GM23338 (cell line): Measurements from ENCODE around the gene KLRK1. TPM values are rescaled to one million over a fixed set of nuclear protein-coding genes. Genes with fewer than 3 reads are reported as not detected.
A peak's percentile ranks its signal among the peaks of the same experiment; 100 is the strongest.
"Not testable (repeated sequence)": the region's sequence is repeated elsewhere in the genome, so short reads cannot be mapped to it uniquely, and the experiment has no call there.

Experiments
- ATAC-seq: fragments of 200-7000 bp; cut with Tn5 transposase; 3 replicates; pipeline ENCODE4 v1.9.1; 2020
- DNase-seq: peaks from one replicate; pipeline ENCODE4 v3.0.0-alpha.2; 2015; ENCODE audit warnings: low spot score
- H2AFZ ChIP-seq: fragments of 200-600 bp; sonication (generic); 2 replicates; pipeline ENCODE4 v1.8.0; 2016; ENCODE audit warnings: antibody characterized with exemption, mild to moderate bottlenecking, moderate library complexity
- H3F3A ChIP-seq: fragments of 200-600 bp; sonication (generic); replicated peaks from 2 replicates; pipeline ENCODE4 v1.8.0; 2017; ENCODE audit warnings: antibody characterized with exemption, mixed run types, low read depth
- H3K27ac ChIP-seq: fragments of 200-600 bp; sonication (generic); 2 replicates; pipeline ENCODE4 v1.6.1; 2016; ENCODE audit warnings: low read depth
- H3K27me3 ChIP-seq: fragments of 200-600 bp; sonication (generic); 2 replicates; pipeline ENCODE4 v1.8.0; 2016; ENCODE audit warnings: mild to moderate bottlenecking, mixed run types, moderate library complexity; ENCODE audit not compliant: insufficient read depth
- H3K36me3 ChIP-seq: fragments of 200-600 bp; sonication (generic); 2 replicates; pipeline ENCODE4 v1.8.0; 2016; ENCODE audit warnings: mild to moderate bottlenecking; ENCODE audit not compliant: insufficient read depth
- H3K4me1 ChIP-seq: fragments of 200-600 bp; sonication (generic); 2 replicates; pipeline ENCODE4 v1.8.0; 2016; ENCODE audit warnings: mild to moderate bottlenecking, moderate library complexity; ENCODE audit not compliant: insufficient read depth
- H3K4me2 ChIP-seq: fragments of 200-600 bp; sonication (generic); 2 replicates; pipeline ENCODE4 v1.7.1; 2017; ENCODE audit warnings: mixed run types
- H3K4me3 ChIP-seq: fragments of 200-600 bp; sonication (generic); 2 replicates; pipeline ENCODE4 v1.6.1; 2016; ENCODE audit warnings: mixed run types
- H3K79me2 ChIP-seq: fragments of 200-600 bp; sonication (generic); replicated peaks from 2 replicates; pipeline ENCODE4 v1.8.0; 2017; ENCODE audit warnings: mild to moderate bottlenecking; ENCODE audit not compliant: insufficient read depth
- H3K9me2 ChIP-seq: fragments of 200-600 bp; sonication (generic); 2 replicates; pipeline ENCODE4 v1.8.0; 2017; ENCODE audit not compliant: insufficient read depth
- H4K20me1 ChIP-seq: fragments of 200-600 bp; sonication (generic); replicated peaks from 2 replicates; pipeline ENCODE4 v1.8.0; 2017; ENCODE audit warnings: mild to moderate bottlenecking; ENCODE audit not compliant: insufficient read depth
- H3K27ac Mint-ChIP-seq: 2 replicates; pipeline ENCODE4 v1.8.0; 2020; ENCODE audit warnings: inconsistent platforms, mild to moderate bottlenecking, moderate library complexity, mixed read lengths
- H3K27me3 Mint-ChIP-seq: 3 replicates; pipeline ENCODE4 v1.8.0; 2022; ENCODE audit warnings: low read depth, mild to moderate bottlenecking, moderate library complexity, mixed read lengths, inconsistent platforms; ENCODE audit not compliant: insufficient read depth, poor library complexity
- H3K36me3 Mint-ChIP-seq: 3 replicates; pipeline ENCODE4 v1.8.0; 2021; ENCODE audit warnings: low read depth, mild to moderate bottlenecking, inconsistent platforms, moderate library complexity, mixed read lengths
- H3K4me1 Mint-ChIP-seq: 3 replicates; pipeline ENCODE4 v1.8.0; 2020; ENCODE audit warnings: mild to moderate bottlenecking, inconsistent platforms, mixed read lengths
- H3K4me3 Mint-ChIP-seq: 3 replicates; pipeline ENCODE4 v1.8.0; 2021; ENCODE audit warnings: moderate library complexity, mild to moderate bottlenecking, inconsistent platforms, mixed read lengths
- H3K9me3 Mint-ChIP-seq: 3 replicates; pipeline ENCODE4 v1.8.0; 2020; ENCODE audit warnings: moderate library complexity, mild to moderate bottlenecking, inconsistent platforms, mixed read lengths
- CREB1 ChIP-seq: fragments of 250-450 bp; sonication (Bioruptor Pico); IDR thresholded peaks from 2 replicates; pipeline ENCODE4 v1.5.0; 2020; ENCODE audit warnings: low read depth, mild to moderate bottlenecking, moderate library complexity
- STAT1 ChIP-seq: IDR thresholded peaks from one replicate; pipeline ENCODE4 v1.6.1; 2016; ENCODE audit warnings: antibody characterized with exemption; ENCODE audit not compliant: unreplicated experiment
- long read RNA-seq: library from polyadenylated mRNA; unstranded; transcript quantifications from one replicate; pipeline ENCODE4 v2.0.0, GENCODE V29; 2020; ENCODE audit not compliant: unreplicated experiment
- polyA plus RNA-seq: library from polyadenylated mRNA; unstranded; fragments of >200 nt; fragmentation: Nextera tagmentation; extraction: Ambion mirVana; gene quantifications from 2 replicates; pipeline ENCODE4 v1.2.1, GENCODE V29; 2016
- total RNA-seq: library from RNA; depleted of rRNA; stranded (reverse); fragments of >200 nt; shearing (Covaris generic); gene quantifications from 2 replicates; pipeline ENCODE4 v1.2.3, GENCODE V29; 2014; rRNA removed
- TF ChIP-seq, protein P1 (sequence below): fragments of 250-450 bp; sonication (Bioruptor Pico); IDR thresholded peaks from 2 replicates; pipeline ENCODE4 v1.5.0; 2020; ENCODE audit warnings: mild to moderate bottlenecking, moderate library complexity
- TF ChIP-seq, protein P2 (sequence below), 2 experiments: fragments of 200-600 bp in 1 of 2; sonication (generic) in 1 of 2; conservative IDR thresholded peaks; 2 replicates each; pipeline versions ENCODE4 v1.5.1 to v1.6.1; 2016 to 2017; ENCODE audit warnings: antibody characterized with exemption in 2 of 2, low read depth in 2 of 2, mild to moderate bottlenecking in 2 of 2, moderate library complexity in 1 of 2
- TF ChIP-seq, protein P3 (sequence below): IDR thresholded peaks from one replicate; pipeline ENCODE4 v1.6.1; 2018; ENCODE audit warnings: antibody characterized with exemption; ENCODE audit not compliant: unreplicated experiment

The KLRK1 gene
- total RNA-seq (not detected in 2 replicates), polyA plus RNA-seq (not detected in 2 replicates)
- long read RNA-seq: 0 reads

DNA sequence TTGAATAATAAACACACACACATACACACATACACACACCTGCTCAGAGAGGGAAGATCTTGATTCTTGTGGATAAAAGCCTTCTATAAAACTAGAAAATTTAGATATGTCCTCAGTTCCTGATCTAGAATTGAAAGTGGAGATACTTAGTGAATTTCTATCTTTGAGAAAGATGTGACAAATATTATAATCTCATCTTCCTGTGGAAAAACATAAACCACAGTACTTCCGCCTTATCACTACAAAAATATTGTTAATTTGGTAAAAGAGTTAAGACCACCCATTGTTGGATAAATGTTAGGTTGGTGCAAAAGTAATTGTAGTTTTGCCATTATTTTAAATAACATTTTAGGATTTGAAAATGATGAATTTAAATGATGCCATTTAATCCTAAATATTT, at the start of gene KLRK1:
TSS of gene KLRK1 (minus strand) at position 138 of the 400 bp plus-strand sequence. CDS start 1,231 bp downstream, outside the sequence.
- ATAC-seq (no peak), DNase-seq (no peak)
- Histone ChIP-seq H3K9me2 (no peaks in the 10 kb centered on the region), H2AFZ (no peak within 1 kb of the TSS), H3K4me3 (no peak within 1 kb of the TSS), H3K4me2 (no peak within 1 kb of the TSS), H3K27ac (no peak within 1 kb of the TSS), H3F3A (no peaks in the 10 kb centered on the region), H3K27me3 (no peaks in the 10 kb centered on the region), H4K20me1 (no peaks in the 10 kb centered on the region), H3K79me2 (no peaks in the 10 kb centered on the region), H3K4me1 (no peaks in the 10 kb centered on the region), H3K36me3 (no peaks in the 10 kb centered on the region)
- Mint-ChIP-seq H3K27me3 (no peaks in the 10 kb centered on the region), H3K9me3 (no peaks in the 10 kb centered on the region; the same call in 2 of the 3 replicates), H3K27ac (no peak within 1 kb of the TSS), H3K4me1 (no peaks in the 10 kb centered on the region), H3K36me3 (no peaks in the 10 kb centered on the region), H3K4me3 (no peak within 1 kb of the TSS)
- TF ChIP-seq, protein P1, sequence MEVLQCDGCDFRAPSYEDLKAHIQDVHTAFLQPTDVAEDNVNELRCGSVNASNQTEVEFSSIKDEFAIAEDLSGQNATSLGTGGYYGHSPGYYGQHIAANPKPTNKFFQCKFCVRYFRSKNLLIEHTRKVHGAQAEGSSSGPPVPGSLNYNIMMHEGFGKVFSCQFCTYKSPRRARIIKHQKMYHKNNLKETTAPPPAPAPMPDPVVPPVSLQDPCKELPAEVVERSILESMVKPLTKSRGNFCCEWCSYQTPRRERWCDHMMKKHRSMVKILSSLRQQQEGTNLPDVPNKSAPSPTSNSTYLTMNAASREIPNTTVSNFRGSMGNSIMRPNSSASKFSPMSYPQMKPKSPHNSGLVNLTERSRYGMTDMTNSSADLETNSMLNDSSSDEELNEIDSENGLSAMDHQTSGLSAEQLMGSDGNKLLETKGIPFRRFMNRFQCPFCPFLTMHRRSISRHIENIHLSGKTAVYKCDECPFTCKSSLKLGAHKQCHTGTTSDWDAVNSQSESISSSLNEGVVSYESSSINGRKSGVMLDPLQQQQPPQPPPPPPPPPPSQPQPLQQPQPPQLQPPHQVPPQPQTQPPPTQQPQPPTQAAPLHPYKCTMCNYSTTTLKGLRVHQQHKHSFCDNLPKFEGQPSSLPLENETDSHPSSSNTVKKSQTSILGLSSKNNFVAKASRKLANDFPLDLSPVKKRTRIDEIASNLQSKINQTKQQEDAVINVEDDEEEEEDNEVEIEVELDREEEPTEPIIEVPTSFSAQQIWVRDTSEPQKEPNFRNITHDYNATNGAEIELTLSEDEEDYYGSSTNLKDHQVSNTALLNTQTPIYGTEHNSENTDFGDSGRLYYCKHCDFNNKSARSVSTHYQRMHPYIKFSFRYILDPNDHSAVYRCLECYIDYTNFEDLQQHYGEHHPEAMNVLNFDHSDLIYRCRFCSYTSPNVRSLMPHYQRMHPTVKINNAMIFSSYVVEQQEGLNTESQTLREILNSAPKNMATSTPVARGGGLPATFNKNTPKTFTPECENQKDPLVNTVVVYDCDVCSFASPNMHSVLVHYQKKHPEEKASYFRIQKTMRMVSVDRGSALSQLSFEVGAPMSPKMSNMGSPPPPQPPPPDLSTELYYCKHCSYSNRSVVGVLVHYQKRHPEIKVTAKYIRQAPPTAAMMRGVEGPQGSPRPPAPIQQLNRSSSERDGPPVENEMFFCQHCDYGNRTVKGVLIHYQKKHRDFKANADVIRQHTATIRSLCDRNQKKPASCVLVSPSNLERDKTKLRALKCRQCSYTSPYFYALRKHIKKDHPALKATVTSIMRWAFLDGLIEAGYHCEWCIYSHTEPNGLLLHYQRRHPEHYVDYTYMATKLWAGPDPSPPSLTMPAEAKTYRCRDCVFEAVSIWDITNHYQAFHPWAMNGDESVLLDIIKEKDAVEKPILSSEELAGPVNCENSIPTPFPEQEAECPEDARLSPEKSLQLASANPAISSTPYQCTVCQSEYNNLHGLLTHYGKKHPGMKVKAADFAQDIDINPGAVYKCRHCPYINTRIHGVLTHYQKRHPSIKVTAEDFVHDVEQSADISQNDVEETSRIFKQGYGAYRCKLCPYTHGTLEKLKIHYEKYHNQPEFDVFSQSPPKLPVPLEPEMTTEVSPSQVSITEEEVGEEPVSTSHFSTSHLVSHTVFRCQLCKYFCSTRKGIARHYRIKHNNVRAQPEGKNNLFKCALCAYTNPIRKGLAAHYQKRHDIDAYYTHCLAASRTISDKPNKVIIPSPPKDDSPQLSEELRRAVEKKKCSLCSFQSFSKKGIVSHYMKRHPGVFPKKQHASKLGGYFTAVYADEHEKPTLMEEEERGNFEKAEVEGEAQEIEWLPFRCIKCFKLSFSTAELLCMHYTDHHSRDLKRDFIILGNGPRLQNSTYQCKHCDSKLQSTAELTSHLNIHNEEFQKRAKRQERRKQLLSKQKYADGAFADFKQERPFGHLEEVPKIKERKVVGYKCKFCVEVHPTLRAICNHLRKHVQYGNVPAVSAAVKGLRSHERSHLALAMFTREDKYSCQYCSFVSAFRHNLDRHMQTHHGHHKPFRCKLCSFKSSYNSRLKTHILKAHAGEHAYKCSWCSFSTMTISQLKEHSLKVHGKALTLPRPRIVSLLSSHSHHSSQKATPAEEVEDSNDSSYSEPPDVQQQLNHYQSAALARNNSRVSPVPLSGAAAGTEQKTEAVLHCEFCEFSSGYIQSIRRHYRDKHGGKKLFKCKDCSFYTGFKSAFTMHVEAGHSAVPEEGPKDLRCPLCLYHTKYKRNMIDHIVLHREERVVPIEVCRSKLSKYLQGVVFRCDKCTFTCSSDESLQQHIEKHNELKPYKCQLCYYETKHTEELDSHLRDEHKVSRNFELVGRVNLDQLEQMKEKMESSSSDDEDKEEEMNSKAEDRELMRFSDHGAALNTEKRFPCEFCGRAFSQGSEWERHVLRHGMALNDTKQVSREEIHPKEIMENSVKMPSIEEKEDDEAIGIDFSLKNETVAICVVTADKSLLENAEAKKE (CRISPR knock-in tag): no peak
- TF ChIP-seq, protein P2, sequence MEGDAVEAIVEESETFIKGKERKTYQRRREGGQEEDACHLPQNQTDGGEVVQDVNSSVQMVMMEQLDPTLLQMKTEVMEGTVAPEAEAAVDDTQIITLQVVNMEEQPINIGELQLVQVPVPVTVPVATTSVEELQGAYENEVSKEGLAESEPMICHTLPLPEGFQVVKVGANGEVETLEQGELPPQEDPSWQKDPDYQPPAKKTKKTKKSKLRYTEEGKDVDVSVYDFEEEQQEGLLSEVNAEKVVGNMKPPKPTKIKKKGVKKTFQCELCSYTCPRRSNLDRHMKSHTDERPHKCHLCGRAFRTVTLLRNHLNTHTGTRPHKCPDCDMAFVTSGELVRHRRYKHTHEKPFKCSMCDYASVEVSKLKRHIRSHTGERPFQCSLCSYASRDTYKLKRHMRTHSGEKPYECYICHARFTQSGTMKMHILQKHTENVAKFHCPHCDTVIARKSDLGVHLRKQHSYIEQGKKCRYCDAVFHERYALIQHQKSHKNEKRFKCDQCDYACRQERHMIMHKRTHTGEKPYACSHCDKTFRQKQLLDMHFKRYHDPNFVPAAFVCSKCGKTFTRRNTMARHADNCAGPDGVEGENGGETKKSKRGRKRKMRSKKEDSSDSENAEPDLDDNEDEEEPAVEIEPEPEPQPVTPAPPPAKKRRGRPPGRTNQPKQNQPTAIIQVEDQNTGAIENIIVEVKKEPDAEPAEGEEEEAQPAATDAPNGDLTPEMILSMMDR (conservative IDR thresholded peaks at IDR 0.05; ENCODE audit: low read depth in 2 of 2): no peak
- TF ChIP-seq CREB1 (no peak), STAT1 (no peak)
- TF ChIP-seq, protein P3, sequence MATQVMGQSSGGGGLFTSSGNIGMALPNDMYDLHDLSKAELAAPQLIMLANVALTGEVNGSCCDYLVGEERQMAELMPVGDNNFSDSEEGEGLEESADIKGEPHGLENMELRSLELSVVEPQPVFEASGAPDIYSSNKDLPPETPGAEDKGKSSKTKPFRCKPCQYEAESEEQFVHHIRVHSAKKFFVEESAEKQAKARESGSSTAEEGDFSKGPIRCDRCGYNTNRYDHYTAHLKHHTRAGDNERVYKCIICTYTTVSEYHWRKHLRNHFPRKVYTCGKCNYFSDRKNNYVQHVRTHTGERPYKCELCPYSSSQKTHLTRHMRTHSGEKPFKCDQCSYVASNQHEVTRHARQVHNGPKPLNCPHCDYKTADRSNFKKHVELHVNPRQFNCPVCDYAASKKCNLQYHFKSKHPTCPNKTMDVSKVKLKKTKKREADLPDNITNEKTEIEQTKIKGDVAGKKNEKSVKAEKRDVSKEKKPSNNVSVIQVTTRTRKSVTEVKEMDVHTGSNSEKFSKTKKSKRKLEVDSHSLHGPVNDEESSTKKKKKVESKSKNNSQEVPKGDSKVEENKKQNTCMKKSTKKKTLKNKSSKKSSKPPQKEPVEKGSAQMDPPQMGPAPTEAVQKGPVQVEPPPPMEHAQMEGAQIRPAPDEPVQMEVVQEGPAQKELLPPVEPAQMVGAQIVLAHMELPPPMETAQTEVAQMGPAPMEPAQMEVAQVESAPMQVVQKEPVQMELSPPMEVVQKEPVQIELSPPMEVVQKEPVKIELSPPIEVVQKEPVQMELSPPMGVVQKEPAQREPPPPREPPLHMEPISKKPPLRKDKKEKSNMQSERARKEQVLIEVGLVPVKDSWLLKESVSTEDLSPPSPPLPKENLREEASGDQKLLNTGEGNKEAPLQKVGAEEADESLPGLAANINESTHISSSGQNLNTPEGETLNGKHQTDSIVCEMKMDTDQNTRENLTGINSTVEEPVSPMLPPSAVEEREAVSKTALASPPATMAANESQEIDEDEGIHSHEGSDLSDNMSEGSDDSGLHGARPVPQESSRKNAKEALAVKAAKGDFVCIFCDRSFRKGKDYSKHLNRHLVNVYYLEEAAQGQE: no peak

DNA sequence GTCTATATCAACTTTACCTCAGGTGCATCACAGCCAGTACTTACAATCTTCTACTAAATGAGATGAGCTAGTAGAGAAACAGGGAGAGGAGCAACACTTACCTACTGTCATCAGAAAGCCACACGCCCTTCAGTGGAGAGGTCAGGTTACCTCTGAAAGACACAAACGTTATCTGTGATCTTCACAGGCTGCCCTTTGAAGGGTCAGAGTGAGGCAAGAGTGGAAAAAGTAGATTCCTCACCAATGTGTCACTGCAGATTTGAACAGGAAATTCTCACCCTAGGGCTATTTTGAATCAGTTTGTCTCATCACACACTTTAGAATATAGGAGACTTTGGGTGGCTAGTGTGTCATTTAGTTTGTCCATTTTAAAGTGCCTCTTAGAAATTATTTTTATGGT, 47.8 kb upstream of the KLRK1 start:
- H3K9me2 ChIP-seq, H3K4me3 Mint-ChIP-seq, H3K4me3 ChIP-seq, H3K27me3 ChIP-seq, H3K4me1 ChIP-seq, DNase-seq, H3K27ac ChIP-seq, H3K9me3 Mint-ChIP-seq, H3F3A ChIP-seq, H3K79me2 ChIP-seq, H3K36me3 ChIP-seq, H3K27ac Mint-ChIP-seq, H3K4me2 ChIP-seq, H3K4me1 Mint-ChIP-seq, H2AFZ ChIP-seq, H4K20me1 ChIP-seq, H3K36me3 Mint-ChIP-seq, H3K27me3 Mint-ChIP-seq: not testable (repeated sequence)
- ATAC-seq: peak; percentile 56

DNA sequence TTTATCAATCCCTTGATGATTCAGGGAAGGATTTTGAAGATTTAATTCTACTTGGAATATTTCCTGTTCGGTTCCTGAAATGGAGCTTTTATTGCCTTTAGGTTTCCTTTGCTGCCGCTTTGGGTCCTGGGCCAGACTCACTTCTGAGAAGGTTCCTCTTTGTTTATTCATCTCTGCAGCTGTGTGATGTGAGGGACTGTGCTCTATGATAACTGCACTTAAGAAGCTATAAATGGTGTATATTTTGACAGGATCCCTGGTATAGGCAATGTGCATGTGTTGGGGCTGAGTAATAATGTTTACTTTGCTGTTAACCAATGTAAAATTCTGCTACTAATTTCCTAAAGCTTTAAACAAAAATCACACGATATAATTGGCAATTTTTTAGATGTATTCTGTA, 46.0 kb upstream of the KLRK1 start, which contains the start of gene KLRC2:
TSS of gene KLRC2 (minus strand) at position 195 of the 400 bp plus-strand sequence. CDS start at position 171, 24 bp downstream.
- not testable (repeated sequence) for H3K4me3 Mint-ChIP-seq, H3K9me3 Mint-ChIP-seq, H3K4me1 ChIP-seq, H3K36me3 Mint-ChIP-seq, H3K36me3 ChIP-seq, H3K9me2 ChIP-seq, H3K79me2 ChIP-seq, H3F3A ChIP-seq, H3K4me3 ChIP-seq, H2AFZ ChIP-seq, DNase-seq, H4K20me1 ChIP-seq, H3K27me3 Mint-ChIP-seq, H3K27ac ChIP-seq, ATAC-seq, H3K27ac Mint-ChIP-seq, H3K4me1 Mint-ChIP-seq, H3K27me3 ChIP-seq, H3K4me2 ChIP-seq
